C4-2B (cell line): ENCODE results near the gene ITPRIP.

Experiments
- H3K27ac ChIP-seq: fragments of 450-650 bp; 2 replicates; pipeline ENCODE4 v1.5.1; 2017
- ZFX ChIP-seq: fragments of 450-650 bp; IDR thresholded peaks from 2 replicates; pipeline ENCODE4 v1.6.1; 2017
- TF ChIP-seq, protein P1 (sequence below): fragments of 450-650 bp; conservative IDR thresholded peaks from 2 replicates; pipeline ENCODE4 v1.5.1; 2017; ENCODE audit warnings: mild to moderate bottlenecking

Gene ITPRIP

DNA sequence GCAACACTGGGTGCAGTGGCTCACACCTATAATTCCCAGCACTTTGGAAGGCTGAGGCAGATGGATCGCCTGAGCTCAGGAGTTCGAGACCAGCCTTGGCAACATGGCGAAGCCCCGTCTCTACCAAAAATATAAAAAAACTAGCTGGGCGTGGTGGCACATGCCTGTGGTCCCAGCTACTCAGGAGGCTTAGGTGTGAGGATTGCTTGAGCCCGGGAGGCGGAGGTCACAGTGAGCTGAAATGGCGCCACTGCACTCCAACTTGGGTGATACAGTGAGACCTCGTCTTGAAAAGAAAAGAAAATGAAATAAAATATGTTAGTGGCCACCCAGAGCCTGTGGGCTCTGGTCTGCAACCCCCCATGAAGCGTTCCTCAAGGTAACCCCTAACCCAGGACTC lies 13.3 kb downstream of the ITPRIP start:
- H3K27ac ChIP-seq, result no peak overlapping the region
- TF ChIP-seq, protein P1, sequence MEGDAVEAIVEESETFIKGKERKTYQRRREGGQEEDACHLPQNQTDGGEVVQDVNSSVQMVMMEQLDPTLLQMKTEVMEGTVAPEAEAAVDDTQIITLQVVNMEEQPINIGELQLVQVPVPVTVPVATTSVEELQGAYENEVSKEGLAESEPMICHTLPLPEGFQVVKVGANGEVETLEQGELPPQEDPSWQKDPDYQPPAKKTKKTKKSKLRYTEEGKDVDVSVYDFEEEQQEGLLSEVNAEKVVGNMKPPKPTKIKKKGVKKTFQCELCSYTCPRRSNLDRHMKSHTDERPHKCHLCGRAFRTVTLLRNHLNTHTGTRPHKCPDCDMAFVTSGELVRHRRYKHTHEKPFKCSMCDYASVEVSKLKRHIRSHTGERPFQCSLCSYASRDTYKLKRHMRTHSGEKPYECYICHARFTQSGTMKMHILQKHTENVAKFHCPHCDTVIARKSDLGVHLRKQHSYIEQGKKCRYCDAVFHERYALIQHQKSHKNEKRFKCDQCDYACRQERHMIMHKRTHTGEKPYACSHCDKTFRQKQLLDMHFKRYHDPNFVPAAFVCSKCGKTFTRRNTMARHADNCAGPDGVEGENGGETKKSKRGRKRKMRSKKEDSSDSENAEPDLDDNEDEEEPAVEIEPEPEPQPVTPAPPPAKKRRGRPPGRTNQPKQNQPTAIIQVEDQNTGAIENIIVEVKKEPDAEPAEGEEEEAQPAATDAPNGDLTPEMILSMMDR, result no peak
- TF ChIP-seq ZFX, result no peak

DNA sequence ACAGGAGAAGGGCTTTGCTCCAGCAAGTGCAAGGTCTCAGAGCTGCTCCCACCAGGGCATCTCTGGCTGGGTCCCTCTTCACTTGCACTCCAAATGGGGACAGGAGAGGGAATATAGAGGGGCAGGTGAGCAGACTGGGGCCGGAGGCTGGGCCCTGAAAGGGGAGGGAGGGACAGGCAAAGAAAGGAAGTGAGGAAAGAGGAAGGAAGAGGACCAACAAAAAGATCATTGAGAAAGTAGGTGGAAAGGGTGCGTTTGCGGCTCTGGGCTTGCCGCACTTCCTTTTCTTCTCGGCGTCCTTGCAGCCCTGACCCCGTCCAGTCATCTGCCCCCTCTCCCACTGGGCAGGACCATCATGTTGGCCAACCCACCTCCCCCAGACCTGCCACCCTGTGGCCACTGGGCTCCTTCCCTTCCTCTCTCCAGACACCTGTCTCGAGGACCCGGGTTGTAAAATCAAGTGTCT lies 14.0 kb downstream of the ITPRIP start:
- TF ChIP-seq, protein P1, result no peak
- TF ChIP-seq ZFX, result no peak
- no peak overlapping the region for H3K27ac ChIP-seq

DNA sequence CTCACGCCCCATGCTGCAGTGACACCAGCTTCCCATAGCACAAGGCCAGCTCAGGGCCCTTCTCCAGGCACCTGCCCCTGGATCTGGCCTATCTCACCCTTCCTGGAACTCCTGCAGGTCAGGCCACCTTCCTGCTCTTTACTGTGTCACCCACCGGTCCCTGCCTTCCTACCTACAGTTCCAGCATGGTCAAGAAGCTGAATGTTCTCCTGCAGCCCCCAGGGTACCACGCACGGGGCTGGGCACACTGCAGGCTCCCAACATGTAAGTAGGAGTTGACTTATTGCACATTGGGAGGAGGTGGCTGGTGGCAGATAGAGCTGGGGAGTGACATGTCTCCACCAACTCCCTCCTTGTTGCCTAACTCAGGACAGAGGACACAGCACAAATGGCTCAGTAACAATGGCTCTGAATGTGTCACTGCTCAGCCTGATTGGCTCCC lies 14.5 kb downstream of the ITPRIP start:
- no peak for TF ChIP-seq ZFX
- H3K27ac ChIP-seq, result no peak overlapping the region

DNA sequence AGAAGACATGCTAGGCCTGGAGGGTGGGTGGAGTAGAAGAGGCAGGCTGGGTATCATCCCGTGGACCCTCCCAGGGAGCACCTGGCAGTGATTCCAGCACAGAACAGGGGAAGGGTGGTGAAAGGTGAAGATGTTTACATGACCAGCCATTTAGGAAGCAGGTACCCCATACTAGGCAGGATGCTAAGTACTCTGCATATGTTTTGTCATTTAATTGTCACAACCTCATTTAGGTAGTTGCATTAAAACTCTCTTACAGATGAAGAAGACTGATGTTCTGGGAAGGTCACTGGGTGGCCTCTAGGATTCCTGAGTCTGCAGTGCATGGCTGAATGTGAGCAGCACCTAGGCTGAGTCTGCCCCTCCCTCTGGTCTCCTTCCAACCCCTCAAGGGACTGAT lies 15.2 kb downstream of the ITPRIP start:
- no peak overlapping the region for H3K27ac ChIP-seq
- TF ChIP-seq, protein P1, result no peak
- no peak for TF ChIP-seq ZFX

DNA sequence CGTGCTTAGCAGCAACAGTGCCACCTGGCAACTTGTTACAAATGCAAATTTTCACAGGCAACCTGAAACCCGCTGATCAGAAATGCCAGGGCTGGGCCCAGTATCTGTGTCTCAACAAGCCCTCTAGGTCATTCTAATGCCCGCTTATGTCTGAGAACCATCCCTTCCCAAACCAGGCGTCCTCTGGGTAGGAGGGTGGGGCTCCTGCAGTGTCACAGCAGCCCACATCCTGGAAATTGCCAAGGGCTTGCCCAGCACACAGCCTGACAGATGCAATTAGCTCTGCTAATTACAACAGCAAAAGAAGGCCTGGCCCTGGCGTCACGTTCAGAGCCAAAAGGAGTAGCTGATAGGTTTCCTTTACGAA lies 15.9 kb downstream of the ITPRIP start:
- no peak for TF ChIP-seq ZFX
- TF ChIP-seq, protein P1, result no peak
- H3K27ac ChIP-seq, result no peak overlapping the region; the same call in 1 of the 2 replicates

DNA sequence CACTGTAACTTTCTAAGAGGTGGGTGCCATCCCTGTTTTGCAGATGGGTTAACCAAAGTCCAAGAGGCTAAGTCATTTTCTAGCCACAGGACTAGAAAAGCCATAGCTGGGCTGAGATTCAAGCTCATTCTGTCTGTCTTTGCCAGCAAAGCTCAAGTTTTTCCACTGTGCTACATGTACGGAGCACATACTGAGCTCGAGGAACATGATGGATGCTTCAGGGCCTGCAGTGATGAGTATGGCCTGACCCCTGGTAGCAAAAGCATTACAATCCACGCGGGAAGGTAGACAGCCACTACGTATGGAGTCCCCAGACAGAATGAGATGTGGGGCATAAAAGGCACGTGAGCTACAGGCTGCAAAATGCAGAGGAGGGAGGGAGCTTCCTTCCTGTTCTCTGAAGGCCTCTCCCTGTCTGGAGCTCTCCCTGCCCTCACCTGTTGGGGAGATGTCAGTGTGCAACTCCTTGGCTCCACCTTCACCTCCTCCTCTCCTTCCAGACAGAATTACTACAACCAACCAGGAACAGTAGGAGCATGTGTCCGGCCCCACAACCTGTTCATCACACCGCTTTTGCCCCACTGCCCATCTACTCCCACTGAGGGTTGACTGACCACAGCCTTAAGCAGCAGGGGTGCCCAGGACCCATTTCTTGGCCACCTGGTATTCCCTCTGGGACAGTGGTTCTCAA lies 16.4 kb downstream of the ITPRIP start:
- TF ChIP-seq, protein P1, result no peak
- TF ChIP-seq ZFX, result no peak
- no peak overlapping the region; the same call in 1 of the 2 replicates for H3K27ac ChIP-seq

DNA sequence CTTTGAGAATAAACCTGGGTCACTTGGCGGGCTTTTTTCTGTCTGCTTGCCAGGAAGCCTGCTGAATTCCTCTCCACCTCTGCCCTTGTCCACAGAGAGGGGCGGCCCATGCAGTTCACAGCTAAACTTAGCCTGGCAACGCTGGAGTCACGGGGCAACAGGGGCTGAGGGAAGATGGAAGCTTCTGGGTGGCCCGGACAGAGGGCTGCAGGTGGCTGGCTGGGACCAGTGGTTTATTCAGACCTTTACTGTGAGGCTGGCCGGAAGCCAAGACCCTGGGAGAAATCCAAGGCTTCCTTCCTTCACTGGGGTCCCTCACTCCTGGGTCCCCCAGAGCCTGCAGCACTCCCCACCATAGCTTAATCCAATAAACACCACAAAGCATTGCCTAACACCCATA lies 17.0 kb downstream of the ITPRIP start:
- no peak for TF ChIP-seq ZFX
- TF ChIP-seq, protein P1, result no peak
- no peak overlapping the region for H3K27ac ChIP-seq
